Measurements from ENCODE around the gene SFMBT2.

Gene SFMBT2

DNA sequence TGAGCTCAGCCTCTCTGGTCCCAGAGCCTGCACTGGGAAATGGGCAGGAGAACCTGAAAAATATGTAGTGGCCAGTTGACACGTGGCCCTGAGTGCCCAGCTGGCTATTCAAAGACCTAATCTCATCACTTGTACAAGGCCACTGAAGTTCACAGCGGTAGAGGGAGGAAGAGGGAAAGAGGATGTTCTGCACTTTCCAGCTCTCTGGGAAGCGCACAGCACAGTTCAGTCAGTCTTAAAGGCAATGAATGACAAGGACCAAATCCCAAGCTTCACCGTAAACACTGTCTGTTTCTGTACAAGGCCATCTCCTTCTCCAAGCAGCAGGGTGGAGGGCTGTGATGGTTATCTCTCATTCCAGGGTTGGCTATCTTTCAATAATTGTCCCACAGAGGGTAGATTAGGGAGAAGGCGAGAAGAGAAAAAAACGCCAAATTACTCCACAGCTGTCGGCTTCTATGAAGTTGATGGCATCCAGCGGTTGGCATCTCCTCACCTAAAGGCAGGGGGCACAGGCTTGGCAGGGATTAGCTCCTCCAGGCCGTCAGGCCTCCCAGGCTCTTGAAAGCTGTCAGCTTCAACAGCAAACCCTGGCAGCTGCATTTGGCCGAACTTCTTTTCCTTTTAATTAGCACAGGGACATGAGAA is 10.6 kb downstream of the SFMBT2 start:
- TF ChIP-seq GATA2 (IDR thresholded peaks at IDR 0.05; ENCODE audit: low read depth, low read length) (peak; percentile 90), GATA3 (IDR thresholded peaks at IDR 0.05; ENCODE audit: low read depth, low read length) (peak; percentile 58; the same call in 1 of the 2 replicates)

- no peak for TF ChIP-seq GATA3 (IDR thresholded peaks at IDR 0.05; ENCODE audit: low read depth, low read length)
- TF ChIP-seq GATA2 (IDR thresholded peaks at IDR 0.05; ENCODE audit: low read depth, low read length): no peak
Observed at GRCh38 chr10:7399533-7399932, 11.3 kb downstream of the SFMBT2 start.

- TF ChIP-seq GATA3 (IDR thresholded peaks at IDR 0.05; ENCODE audit: low read depth, low read length) (no peak), GATA2 (IDR thresholded peaks at IDR 0.05; ENCODE audit: low read depth, low read length) (no peak)
Observed at GRCh38 chr10:7397049-7398035, 13.5 kb downstream of the SFMBT2 start.

GRCh38 chr10:7391748-7392147 is 19.1 kb downstream of the SFMBT2 start:
- TF ChIP-seq GATA3 (IDR thresholded peaks at IDR 0.05; ENCODE audit: low read depth, low read length) (no peak), GATA2 (IDR thresholded peaks at IDR 0.05; ENCODE audit: low read depth, low read length) (no peak)

DNA sequence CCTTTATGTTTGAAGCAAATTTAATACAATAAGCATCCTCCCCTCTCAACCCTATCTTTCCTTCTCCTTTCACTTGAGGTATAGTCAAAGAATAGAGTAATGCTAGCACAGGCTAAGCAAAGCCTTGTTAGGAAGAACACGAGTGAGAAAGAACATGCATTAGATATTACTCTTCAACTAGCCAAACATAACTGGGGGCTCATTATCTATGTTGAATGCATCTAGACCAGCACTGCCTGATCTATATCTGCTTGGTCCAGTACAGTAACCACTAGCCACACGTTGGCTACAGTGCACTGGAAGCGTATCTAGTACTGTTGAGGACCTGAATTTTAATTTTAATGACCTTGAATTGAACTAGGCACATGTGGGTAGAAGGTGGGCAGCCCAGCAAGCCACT is 21.0 kb downstream of the SFMBT2 start:
- TF ChIP-seq GATA2 (IDR thresholded peaks at IDR 0.05; ENCODE audit: low read depth, low read length) (0 out of 2 replicates have a peak, but pooled peaks have one; percentile 13), GATA3 (IDR thresholded peaks at IDR 0.05; ENCODE audit: low read depth, low read length) (no peak)

- TF ChIP-seq GATA2 (IDR thresholded peaks at IDR 0.05; ENCODE audit: low read depth, low read length) (no peak), GATA3 (IDR thresholded peaks at IDR 0.05; ENCODE audit: low read depth, low read length) (no peak)
Observed at GRCh38 chr10:7389346-7389745, 21.5 kb downstream of the SFMBT2 start.

GRCh38 chr10:7388602-7389001 is 22.2 kb downstream of the SFMBT2 start:
- TF ChIP-seq GATA3 (IDR thresholded peaks at IDR 0.05; ENCODE audit: low read depth, low read length) (no peak), GATA2 (IDR thresholded peaks at IDR 0.05; ENCODE audit: low read depth, low read length) (no peak)

GRCh38 chr10:7385114-7385513 is 25.7 kb downstream of the SFMBT2 start:
- TF ChIP-seq GATA3 (IDR thresholded peaks at IDR 0.05; ENCODE audit: low read depth, low read length): no peak
- no peak for TF ChIP-seq GATA2 (IDR thresholded peaks at IDR 0.05; ENCODE audit: low read depth, low read length)

- TF ChIP-seq GATA2 (IDR thresholded peaks at IDR 0.05; ENCODE audit: low read depth, low read length) (no peak), GATA3 (IDR thresholded peaks at IDR 0.05; ENCODE audit: low read depth, low read length) (no peak)
Observed at GRCh38 chr10:7383442-7383841, 27.4 kb downstream of the SFMBT2 start.

- TF ChIP-seq GATA2 (IDR thresholded peaks at IDR 0.05; ENCODE audit: low read depth, low read length) (no peak), GATA3 (IDR thresholded peaks at IDR 0.05; ENCODE audit: low read depth, low read length) (no peak)
Observed at GRCh38 chr10:7380704-7381241, 30.1 kb downstream of the SFMBT2 start.

DNA sequence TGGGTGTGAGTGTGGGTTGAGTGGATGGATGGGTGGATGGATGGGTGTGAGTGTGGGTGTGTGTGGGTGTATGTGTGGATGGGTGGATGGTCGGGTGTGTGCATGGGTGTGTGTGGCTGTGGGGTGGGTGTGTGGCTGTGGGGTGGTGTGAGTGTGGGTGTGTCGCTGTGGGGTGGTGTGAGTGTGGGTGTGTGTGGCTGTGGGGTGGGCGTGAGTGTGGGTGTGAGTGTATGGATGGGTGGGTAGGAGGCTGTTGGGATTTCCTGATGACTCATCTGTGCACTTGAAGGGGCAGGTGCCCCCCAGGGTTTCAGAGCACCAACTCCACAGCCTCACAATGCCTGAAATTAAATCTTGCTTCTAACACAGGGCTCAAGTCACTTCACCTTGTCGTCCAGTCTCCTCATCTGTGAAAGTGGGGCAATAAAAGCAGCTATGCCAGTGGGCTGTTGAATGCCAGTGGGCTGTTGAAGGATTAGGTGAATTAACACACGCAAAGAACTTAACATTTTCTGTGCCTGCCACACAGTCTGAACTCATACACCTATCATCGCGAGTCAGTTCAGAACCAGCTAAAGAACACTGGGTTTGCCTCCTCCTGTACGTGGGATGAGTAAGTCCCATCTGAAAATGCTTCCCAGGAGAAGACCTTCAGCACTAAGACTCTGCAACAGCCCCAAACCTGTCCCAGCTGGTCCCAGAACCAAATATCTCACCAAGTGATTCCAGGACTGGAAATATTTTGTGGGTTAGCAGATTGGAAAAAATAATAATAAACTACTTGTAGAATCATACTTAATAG is 32.0 kb downstream of the SFMBT2 start:
- TF ChIP-seq GATA3 (IDR thresholded peaks at IDR 0.05; ENCODE audit: low read depth, low read length): no peak
- no peak for TF ChIP-seq GATA2 (IDR thresholded peaks at IDR 0.05; ENCODE audit: low read depth, low read length)

DNA sequence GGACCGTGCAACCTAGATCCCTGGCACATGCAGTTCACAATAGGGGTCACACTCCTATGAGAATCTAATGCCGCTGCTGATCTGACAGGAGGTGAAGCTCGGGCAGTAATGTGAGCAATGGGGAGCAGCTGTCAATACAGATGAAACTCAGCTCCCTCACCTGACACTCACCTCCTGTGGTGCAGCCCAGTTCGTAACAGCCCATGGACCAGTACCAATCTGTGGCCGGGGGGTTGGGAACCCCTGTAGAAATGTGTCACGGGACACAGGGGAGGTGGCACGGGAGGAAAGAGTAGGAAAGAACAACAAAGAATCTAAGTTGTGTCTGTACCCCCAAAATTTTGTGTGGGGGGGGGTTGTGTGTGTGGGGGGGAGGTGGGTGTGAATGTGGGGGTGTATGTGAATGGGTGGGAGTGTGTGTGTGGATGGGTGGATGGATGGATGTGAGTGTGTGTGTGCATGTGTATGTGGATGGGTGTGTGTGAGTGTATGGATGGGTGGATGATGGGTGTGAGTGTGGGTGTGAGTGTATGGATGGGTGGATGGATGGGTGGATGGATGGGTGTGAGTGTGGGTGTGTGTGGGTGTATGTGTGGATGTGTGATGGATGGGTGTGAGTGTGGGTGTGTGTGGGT is 33.1 kb downstream of the SFMBT2 start:
- TF ChIP-seq GATA3 (IDR thresholded peaks at IDR 0.05; ENCODE audit: low read depth, low read length) (no peak), GATA2 (IDR thresholded peaks at IDR 0.05; ENCODE audit: low read depth, low read length) (no peak)

- no peak for TF ChIP-seq GATA2 (IDR thresholded peaks at IDR 0.05; ENCODE audit: low read depth, low read length)
- TF ChIP-seq GATA3 (IDR thresholded peaks at IDR 0.05; ENCODE audit: low read depth, low read length): no peak
Observed at GRCh38 chr10:7374795-7375194, 36.0 kb downstream of the SFMBT2 start.
